ENCODE measurements around the gene ABI2.

DNA sequence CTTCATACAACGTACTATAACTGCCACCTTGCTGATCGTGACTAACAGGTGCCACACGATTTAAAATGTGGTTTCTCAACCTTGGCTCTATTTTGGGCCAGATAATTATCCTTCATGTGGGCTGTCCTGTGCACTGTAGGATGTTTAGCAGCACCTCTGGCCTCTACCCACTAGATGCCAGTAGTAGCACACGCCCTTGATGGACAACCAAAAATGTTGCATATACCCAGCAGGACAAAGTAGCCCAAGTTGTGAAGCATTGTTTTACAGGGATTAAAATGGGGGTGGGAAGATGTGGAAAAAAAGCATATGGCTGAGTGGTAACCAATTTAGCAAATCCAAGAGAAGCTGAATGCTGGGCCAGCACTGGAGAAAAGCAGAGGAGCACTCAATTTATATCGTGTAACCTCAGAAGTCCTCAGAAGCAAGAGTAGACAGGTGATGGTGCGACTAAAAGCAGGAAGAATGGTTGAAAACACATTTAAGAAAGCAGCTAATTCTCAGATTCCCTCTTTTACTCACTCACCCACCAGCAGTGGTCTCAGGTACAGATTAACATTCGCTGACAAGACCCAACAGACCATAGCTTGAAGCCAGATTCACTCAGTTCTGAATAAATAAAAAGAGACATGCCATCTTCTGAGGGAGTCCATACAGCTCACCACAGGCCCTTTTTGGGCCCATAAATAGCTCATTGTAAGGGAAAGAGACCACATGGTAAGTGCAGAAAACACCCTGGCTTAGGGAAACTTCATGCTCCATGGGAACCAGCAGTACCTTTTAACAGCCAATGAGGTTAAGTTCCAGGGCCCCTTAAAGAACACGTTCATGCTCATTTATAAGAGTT is 156.3 kb downstream of the ABI2 start:
- no peak for TF ChIP-seq EZH2 (IDR thresholded peaks at IDR 0.05)
- TF ChIP-seq ZNF274 (IDR thresholded peaks at IDR 0.05; ENCODE audit: low read depth, low read length), result no peak
- TF ChIP-seq POLR2A (IDR thresholded peaks at IDR 0.05; ENCODE audit: borderline replicate concordance, extremely low read depth, insufficient read depth, insufficient read length), result no peak
- TF ChIP-seq, protein P1, sequence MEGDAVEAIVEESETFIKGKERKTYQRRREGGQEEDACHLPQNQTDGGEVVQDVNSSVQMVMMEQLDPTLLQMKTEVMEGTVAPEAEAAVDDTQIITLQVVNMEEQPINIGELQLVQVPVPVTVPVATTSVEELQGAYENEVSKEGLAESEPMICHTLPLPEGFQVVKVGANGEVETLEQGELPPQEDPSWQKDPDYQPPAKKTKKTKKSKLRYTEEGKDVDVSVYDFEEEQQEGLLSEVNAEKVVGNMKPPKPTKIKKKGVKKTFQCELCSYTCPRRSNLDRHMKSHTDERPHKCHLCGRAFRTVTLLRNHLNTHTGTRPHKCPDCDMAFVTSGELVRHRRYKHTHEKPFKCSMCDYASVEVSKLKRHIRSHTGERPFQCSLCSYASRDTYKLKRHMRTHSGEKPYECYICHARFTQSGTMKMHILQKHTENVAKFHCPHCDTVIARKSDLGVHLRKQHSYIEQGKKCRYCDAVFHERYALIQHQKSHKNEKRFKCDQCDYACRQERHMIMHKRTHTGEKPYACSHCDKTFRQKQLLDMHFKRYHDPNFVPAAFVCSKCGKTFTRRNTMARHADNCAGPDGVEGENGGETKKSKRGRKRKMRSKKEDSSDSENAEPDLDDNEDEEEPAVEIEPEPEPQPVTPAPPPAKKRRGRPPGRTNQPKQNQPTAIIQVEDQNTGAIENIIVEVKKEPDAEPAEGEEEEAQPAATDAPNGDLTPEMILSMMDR (IDR thresholded peaks at IDR 0.05 in 2 of 3, conservative IDR thresholded peaks at IDR 0.05 in 1 of 3; ENCODE audit: borderline replicate concordance in 1 of 3, insufficient read depth in 1 of 3, low read depth in 2 of 3, low read length in 2 of 3), result peak; percentile 62 to 71 (median 67); a peak in 5 of 6 replicates
- no peak for TF ChIP-seq YY1 (IDR thresholded peaks at IDR 0.05; ENCODE audit: extremely low read depth, insufficient replicate concordance, low read depth, low read length)
- no peak for TF ChIP-seq SP1 (IDR thresholded peaks at IDR 0.05; ENCODE audit: low read depth)
- TF ChIP-seq JUND (IDR thresholded peaks at IDR 0.05), result no peak
- no peak for TF ChIP-seq POLR2AphosphoS5 (IDR thresholded peaks at IDR 0.05; ENCODE audit: low read depth, low read length)
- no peak for TF ChIP-seq CEBPB (IDR thresholded peaks at IDR 0.05; ENCODE audit: low read depth)
- TF ChIP-seq, protein P2, sequence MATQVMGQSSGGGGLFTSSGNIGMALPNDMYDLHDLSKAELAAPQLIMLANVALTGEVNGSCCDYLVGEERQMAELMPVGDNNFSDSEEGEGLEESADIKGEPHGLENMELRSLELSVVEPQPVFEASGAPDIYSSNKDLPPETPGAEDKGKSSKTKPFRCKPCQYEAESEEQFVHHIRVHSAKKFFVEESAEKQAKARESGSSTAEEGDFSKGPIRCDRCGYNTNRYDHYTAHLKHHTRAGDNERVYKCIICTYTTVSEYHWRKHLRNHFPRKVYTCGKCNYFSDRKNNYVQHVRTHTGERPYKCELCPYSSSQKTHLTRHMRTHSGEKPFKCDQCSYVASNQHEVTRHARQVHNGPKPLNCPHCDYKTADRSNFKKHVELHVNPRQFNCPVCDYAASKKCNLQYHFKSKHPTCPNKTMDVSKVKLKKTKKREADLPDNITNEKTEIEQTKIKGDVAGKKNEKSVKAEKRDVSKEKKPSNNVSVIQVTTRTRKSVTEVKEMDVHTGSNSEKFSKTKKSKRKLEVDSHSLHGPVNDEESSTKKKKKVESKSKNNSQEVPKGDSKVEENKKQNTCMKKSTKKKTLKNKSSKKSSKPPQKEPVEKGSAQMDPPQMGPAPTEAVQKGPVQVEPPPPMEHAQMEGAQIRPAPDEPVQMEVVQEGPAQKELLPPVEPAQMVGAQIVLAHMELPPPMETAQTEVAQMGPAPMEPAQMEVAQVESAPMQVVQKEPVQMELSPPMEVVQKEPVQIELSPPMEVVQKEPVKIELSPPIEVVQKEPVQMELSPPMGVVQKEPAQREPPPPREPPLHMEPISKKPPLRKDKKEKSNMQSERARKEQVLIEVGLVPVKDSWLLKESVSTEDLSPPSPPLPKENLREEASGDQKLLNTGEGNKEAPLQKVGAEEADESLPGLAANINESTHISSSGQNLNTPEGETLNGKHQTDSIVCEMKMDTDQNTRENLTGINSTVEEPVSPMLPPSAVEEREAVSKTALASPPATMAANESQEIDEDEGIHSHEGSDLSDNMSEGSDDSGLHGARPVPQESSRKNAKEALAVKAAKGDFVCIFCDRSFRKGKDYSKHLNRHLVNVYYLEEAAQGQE (IDR thresholded peaks at IDR 0.05; ENCODE audit: low read depth), result no peak
- TF ChIP-seq ZFX (IDR thresholded peaks at IDR 0.05), result no peak
- TF ChIP-seq SIN3A (IDR thresholded peaks at IDR 0.05; ENCODE audit: low read depth), result no peak
- TF ChIP-seq FOSL1 (IDR thresholded peaks at IDR 0.05; ENCODE audit: low read depth), result no peak
- no peak for TF ChIP-seq EZH2phosphoT487 (IDR thresholded peaks at IDR 0.05; ENCODE audit: borderline replicate concordance)

Measured in HCT116 (cell line).